HepG2 (cell line): ENCODE measurements around the gene RAD18. TPM values are rescaled to one million over a fixed set of nuclear protein-coding genes. Genes with fewer than 3 reads are reported as not detected.

Source experiments
- ARNTL ChIP-seq: sonication (generic); formaldehyde crosslinking; IDR thresholded peaks from 2 replicates; pipeline ENCODE4 v1.4.0; 2020; ENCODE audit warnings: mild to moderate bottlenecking, missing genetic modification reagents
- CREB1 ChIP-seq, 2 experiments: fragments of 450-650 bp in 1 of 2; IDR thresholded peaks; 2 replicates each; pipeline ENCODE4 v1.6.1; 2016 to 2017; ENCODE audit warnings: control low read depth in 1 of 2, mild to moderate bottlenecking in 1 of 2, missing compliant biosample characterization in 1 of 2, missing genetic modification characterization in 1 of 2
- FOXA3 ChIP-seq: IDR thresholded peaks from 2 replicates; pipeline ENCODE4 v1.6.1; 2016; ENCODE audit warnings: missing genetic modification reagents, missing compliant biosample characterization
- KLF9 ChIP-seq: IDR thresholded peaks from 2 replicates; pipeline ENCODE4 v1.6.1; 2016; ENCODE audit warnings: low read depth
- MAF1 ChIP-seq: sonication (generic); formaldehyde crosslinking; IDR thresholded peaks from 2 replicates; pipeline ENCODE4 v1.5.0; 2020; ENCODE audit warnings: missing genetic modification reagents, borderline replicate concordance
- MTA1 ChIP-seq: sonication (generic); formaldehyde crosslinking; IDR thresholded peaks from 2 replicates; pipeline ENCODE4 v1.4.0; 2020; ENCODE audit warnings: missing genetic modification reagents, mild to moderate bottlenecking, borderline replicate concordance
- NFIC ChIP-seq: IDR thresholded peaks from 2 replicates; pipeline ENCODE4 v1.6.1; 2012; ENCODE audit warnings: mild to moderate bottlenecking, low read length, inconsistent platforms
- PHF21A ChIP-seq: sonication (generic); formaldehyde crosslinking; IDR thresholded peaks from 2 replicates; pipeline ENCODE4 v1.5.0; 2020; ENCODE audit warnings: mild to moderate bottlenecking, missing genetic modification reagents
- PRPF4 ChIP-seq: fragments of 200-400 bp; formaldehyde crosslinking; IDR thresholded peaks from 2 replicates; pipeline ENCODE4 v1.6.1; 2016; ENCODE audit warnings: low read length, low read depth; ENCODE audit not compliant: poor library complexity, severe bottlenecking
- RELA ChIP-seq: sonication (generic); formaldehyde crosslinking; IDR thresholded peaks from 2 replicates; pipeline ENCODE4 v1.4.0; 2020; ENCODE audit warnings: missing genetic modification reagents
- RFXANK ChIP-seq: IDR thresholded peaks from 2 replicates; pipeline ENCODE4 v1.6.1; 2016
- SKI ChIP-seq: fragments of 450-650 bp; IDR thresholded peaks from one replicate; pipeline ENCODE4 v1.6.1; 2018; ENCODE audit warnings: mild to moderate bottlenecking; ENCODE audit not compliant: partially characterized antibody
- SOX13 ChIP-seq, 3 experiments: fragments of 450-650 bp in 1 of 3; sonication (generic) in 1 of 3; formaldehyde crosslinking in 1 of 3; IDR thresholded peaks in 2 of 3; conservative IDR thresholded peaks in 1 of 3; 2 replicates each; pipeline versions ENCODE4 v1.5.0 to v1.6.1; 2016 to 2020; ENCODE audit warnings: antibody characterized with exemption in 1 of 3, mild to moderate bottlenecking in 1 of 3, missing compliant biosample characterization in 1 of 3, missing genetic modification reagents in 1 of 3, moderate library complexity in 1 of 3
- YEATS4 ChIP-seq: sonication (generic); formaldehyde crosslinking; IDR thresholded peaks from 2 replicates; pipeline ENCODE4 v1.4.0; 2020; ENCODE audit warnings: missing genetic modification reagents, borderline replicate concordance
- ZNF138 ChIP-seq: sonication (generic); formaldehyde crosslinking; IDR thresholded peaks from 2 replicates; pipeline ENCODE4 v1.5.0; 2020; ENCODE audit warnings: mild to moderate bottlenecking, low read depth, missing genetic modification reagents
- ZNF670 ChIP-seq: sonication (generic); formaldehyde crosslinking; IDR thresholded peaks from 2 replicates; pipeline ENCODE4 v1.8.0; 2022; ENCODE audit warnings: mild to moderate bottlenecking, missing genetic modification reagents, borderline replicate concordance
- ZSCAN22 ChIP-seq: sonication (generic); formaldehyde crosslinking; IDR thresholded peaks from 2 replicates; pipeline ENCODE4 v1.4.0; 2020; ENCODE audit warnings: mild to moderate bottlenecking, missing genetic modification reagents
- polyA plus RNA-seq, 8 experiments: library from polyadenylated mRNA; depleted of rRNA in 3 of 8; stranded (reverse) in 7 of 8; unstranded in 1 of 8; fragments of >200 nt; fragmentation: Illumina TruSeq in 4 of 8; extraction: Trizol in 4 of 8; gene quantifications; 2 replicates each; pipeline versions ENCODE4 v1.2.1 to v1.2.3, GENCODE V29; 2011 to 2016; ENCODE audit warnings: low read depth in 4 of 8, missing spikeins in 1 of 8, mixed read lengths in 1 of 8; ENCODE audit not compliant: insufficient read depth in 1 of 8
- total RNA-seq, 5 experiments: library from RNA; depleted of rRNA; stranded (reverse); fragments of >200 nt; fragmentation: Illumina TruSeq; extraction: Trizol; gene quantifications; 2 replicates each; pipeline ENCODE4 v1.2.3, GENCODE V29; 2016; ENCODE audit warnings: low read depth in 1 of 5
- TF ChIP-seq, protein P1 (sequence below), 2 experiments: sonication (generic) in 1 of 2; formaldehyde crosslinking in 1 of 2; IDR thresholded peaks; 2 replicates each; pipeline versions ENCODE4 v1.4.0 to v1.6.1; 2016 to 2020; ENCODE audit warnings: borderline replicate concordance in 1 of 2, low read depth in 1 of 2, mild to moderate bottlenecking in 1 of 2, missing genetic modification reagents in 1 of 2
- TF ChIP-seq, protein P2 (sequence below): sonication (generic); formaldehyde crosslinking; IDR thresholded peaks from 2 replicates; pipeline ENCODE4 v1.5.0; 2020; ENCODE audit warnings: missing genetic modification reagents
- TF ChIP-seq, protein P3 (sequence below): sonication (generic); formaldehyde crosslinking; IDR thresholded peaks from 2 replicates; pipeline ENCODE4 v1.8.1; 2023; ENCODE audit warnings: missing genetic modification reagents, mild to moderate bottlenecking, borderline replicate concordance
- TF ChIP-seq, protein P4 (sequence below): IDR thresholded peaks from 2 replicates; pipeline ENCODE4 v1.6.1; 2016; ENCODE audit warnings: missing biosample characterization, missing genetic modification reagents, low read depth

Gene RAD18
- total and polyA plus RNA-seq, 2 of the 13 experiments (the other 11 are each of a cell fraction or from before 2014, with no cell fraction given), result 5.9 to 20.7 TPM

DNA sequence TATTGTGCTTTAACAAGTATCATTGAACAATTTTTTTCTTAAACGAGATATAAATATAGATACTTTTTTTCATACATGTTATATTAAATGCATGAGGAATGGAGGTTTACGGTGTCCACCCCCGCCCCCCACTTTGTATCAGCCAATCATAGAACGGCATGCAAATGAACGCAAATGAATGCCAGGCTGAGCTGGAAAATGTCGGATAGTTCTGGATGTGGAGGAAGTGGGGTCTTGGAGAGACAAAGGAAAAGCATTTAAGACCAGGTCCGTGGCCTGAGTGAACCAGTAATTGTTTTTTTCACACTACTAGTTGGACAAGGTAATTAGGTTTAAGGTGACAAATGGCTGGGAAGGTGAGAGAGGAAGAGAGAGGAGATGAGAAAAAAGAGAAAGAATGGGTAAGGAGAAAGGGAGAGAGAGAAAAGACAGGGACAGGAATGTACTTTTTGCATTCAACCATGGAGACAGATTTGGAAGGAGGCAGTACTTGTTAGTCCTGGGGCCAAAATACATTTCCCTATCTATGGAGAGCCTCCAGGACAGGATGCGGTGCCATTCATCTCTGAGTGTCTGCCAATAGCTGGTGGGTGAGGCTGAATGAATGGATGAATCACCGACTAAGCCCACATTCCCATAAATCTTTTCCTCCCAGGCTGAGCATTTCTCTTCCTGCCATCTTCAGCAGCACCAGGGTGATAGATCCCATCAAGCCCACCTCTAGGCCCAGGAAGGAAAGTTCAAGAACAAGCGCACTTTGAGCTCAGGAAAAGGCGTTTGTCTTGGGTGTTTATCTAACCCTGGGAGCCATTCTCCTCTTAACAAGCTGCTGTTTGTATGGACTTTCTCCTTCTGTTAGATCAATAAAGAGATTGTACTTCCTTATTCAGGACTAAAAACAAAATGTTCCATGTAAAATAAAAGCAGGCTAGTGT, 1.4 kb upstream of the RAD18 start (continued):
- TF ChIP-seq, protein P1, sequence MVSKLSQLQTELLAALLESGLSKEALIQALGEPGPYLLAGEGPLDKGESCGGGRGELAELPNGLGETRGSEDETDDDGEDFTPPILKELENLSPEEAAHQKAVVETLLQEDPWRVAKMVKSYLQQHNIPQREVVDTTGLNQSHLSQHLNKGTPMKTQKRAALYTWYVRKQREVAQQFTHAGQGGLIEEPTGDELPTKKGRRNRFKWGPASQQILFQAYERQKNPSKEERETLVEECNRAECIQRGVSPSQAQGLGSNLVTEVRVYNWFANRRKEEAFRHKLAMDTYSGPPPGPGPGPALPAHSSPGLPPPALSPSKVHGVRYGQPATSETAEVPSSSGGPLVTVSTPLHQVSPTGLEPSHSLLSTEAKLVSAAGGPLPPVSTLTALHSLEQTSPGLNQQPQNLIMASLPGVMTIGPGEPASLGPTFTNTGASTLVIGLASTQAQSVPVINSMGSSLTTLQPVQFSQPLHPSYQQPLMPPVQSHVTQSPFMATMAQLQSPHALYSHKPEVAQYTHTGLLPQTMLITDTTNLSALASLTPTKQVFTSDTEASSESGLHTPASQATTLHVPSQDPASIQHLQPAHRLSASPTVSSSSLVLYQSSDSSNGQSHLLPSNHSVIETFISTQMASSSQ (IDR thresholded peaks at IDR 0.05; ENCODE audit: low read depth), result 0 out of 2 replicates have a peak, but pooled peaks have one; percentile 48
- TF ChIP-seq, protein P1 (CRISPR knock-in tag; IDR thresholded peaks at IDR 0.05; ENCODE audit: borderline replicate concordance), result no peak
- TF ChIP-seq PHF21A (CRISPR knock-in tag), result peak; percentile 79; the same call in 1 of the 2 replicates
- no peak for TF ChIP-seq ZNF138 (CRISPR knock-in tag)
- TF ChIP-seq YEATS4 (CRISPR knock-in tag), result peak; percentile 52; the same call in 1 of the 2 replicates
- TF ChIP-seq ZSCAN22 (CRISPR knock-in tag), result no peak
- no peak for TF ChIP-seq RELA (CRISPR knock-in tag)
- peak; percentile 77; the same call in 1 of the 2 replicates for TF ChIP-seq ZNF670 (CRISPR knock-in tag)
- TF ChIP-seq PRPF4, result no peak
- peak; percentile 51; the same call in 1 of the 2 replicates for TF ChIP-seq MTA1 (CRISPR knock-in tag)
- peak; percentile 64; the same call in 1 of the 2 replicates for TF ChIP-seq NFIC
- no peak for TF ChIP-seq CREB1 (IDR thresholded peaks at IDR 0.05)
- TF ChIP-seq CREB1 (CRISPR knock-in tag; IDR thresholded peaks at IDR 0.05), result peak; percentile 44; the same call in 1 of the 2 replicates
- peak; percentile 72 for TF ChIP-seq SOX13 (IDR thresholded peaks at IDR 0.05)
- TF ChIP-seq SOX13 (CRISPR knock-in tag; conservative IDR thresholded peaks at IDR 0.05 in 1 of 2, IDR thresholded peaks at IDR 0.05 in 1 of 2), result peak in 1 of 2 experiments; percentile 85; a peak in 2 of 4 replicates
- TF ChIP-seq RFXANK (CRISPR knock-in tag), result no peak
- no peak for TF ChIP-seq SKI
- TF ChIP-seq KLF9 (CRISPR knock-in tag), result no peak
- TF ChIP-seq, protein P2, sequence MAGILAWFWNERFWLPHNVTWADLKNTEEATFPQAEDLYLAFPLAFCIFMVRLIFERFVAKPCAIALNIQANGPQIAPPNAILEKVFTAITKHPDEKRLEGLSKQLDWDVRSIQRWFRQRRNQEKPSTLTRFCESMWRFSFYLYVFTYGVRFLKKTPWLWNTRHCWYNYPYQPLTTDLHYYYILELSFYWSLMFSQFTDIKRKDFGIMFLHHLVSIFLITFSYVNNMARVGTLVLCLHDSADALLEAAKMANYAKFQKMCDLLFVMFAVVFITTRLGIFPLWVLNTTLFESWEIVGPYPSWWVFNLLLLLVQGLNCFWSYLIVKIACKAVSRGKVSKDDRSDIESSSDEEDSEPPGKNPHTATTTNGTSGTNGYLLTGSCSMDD, result no peak
- TF ChIP-seq, protein P3, sequence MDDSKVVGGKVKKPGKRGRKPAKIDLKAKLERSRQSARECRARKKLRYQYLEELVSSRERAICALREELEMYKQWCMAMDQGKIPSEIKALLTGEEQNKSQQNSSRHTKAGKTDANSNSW, result no peak
- TF ChIP-seq ARNTL (CRISPR knock-in tag), result peak; percentile 57; the same call in 1 of the 2 replicates
- no peak for TF ChIP-seq MAF1
- peak; percentile 80 for TF ChIP-seq FOXA3
- TF ChIP-seq, protein P4, sequence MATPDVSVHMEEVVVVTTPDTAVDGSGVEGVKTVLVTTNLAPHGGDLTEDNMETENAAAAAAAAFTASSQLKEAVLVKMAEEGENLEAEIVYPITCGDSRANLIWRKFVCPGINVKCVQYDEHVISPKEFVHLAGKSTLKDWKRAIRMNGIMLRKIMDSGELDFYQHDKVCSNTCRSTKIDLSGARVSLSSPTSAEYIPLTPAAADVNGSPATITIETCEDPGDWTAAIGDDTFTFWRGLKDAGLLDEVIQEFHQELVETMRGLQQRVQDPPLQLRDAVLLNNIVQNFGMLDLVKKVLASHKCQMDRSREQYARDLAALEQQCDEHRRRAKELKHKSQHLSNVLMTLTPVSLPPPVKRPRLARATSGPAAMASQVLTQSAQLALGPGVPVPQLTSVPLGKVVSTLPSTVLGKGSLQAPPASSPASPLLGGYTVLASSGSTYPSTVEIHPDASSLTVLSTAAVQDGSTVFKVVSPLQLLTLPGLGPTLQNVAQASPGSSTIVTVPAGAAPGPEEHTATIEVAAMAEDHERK (CRISPR knock-in tag), result no peak; the same call in 1 of the 2 replicates
